A549 (cell line): ENCODE data around the gene DYNLRB1. TPM values are rescaled to one million over a fixed set of nuclear protein-coding genes. Genes with fewer than 3 reads are reported as not detected.

Source experiments
- ATAC-seq, 2 experiments: fragments of 200-7000 bp in 1 of 2; fragments of >200 bp in 1 of 2; cut with Nextera tagmentation in 1 of 2; cut with Tn5 transposase in 1 of 2; 3 replicates each; pipeline versions ENCODE4 v1.8.0 to v1.9.1; 2018 to 2020; ENCODE audit warnings: mild to moderate bottlenecking in 1 of 2, moderate library complexity in 1 of 2
- CTCF ChIA-PET: fragments of 300-600 bp; sonication (Branson Sonifier 250); formaldehyde crosslinking; extraction: SDS; loops from one replicate; lab custom pipeline; 2021; ENCODE audit warnings: antibody characterized with exemption, inconsistent platforms; lab: Yijun Ruan, JAX
- POLR2A ChIA-PET: fragments of 350-600 bp; formaldehyde crosslinking; extraction: SDS; loops from one replicate; lab custom pipeline; 2021; ENCODE audit warnings: antibody characterized with exemption, inconsistent platforms; lab: Yijun Ruan, JAX
- DNase-seq, 2 experiments: peaks; one replicate each; pipeline versions ENCODE4 v3.0.0 to v3.0.0-alpha.2; 2011 to 2016; ENCODE audit warnings: low read depth in 1 of 2, low spot score in 1 of 2
- FAIRE-seq: peaks from 2 replicates; lab custom pipeline; 2011; peaks lifted over from hg19 to GRCh38; lab: Jason Lieb, UNC
- H3K27ac ChIP-seq, 2 experiments: fragments of >200 bp; sonication (Bioruptor Twin); formaldehyde crosslinking; 3 replicates each; pipeline ENCODE4 v1.5.1; 2016 to 2017
- H3K4me1 ChIP-seq: fragments of >200 bp; sonication (Bioruptor Twin); formaldehyde crosslinking; 3 replicates; pipeline ENCODE4 v1.6.1; 2016
- H3K4me2 ChIP-seq: fragments of >200 bp; sonication (Bioruptor Twin); formaldehyde crosslinking; 3 replicates; pipeline ENCODE4 v1.6.1; 2016
- H3K4me3 ChIP-seq: fragments of >200 bp; sonication (Bioruptor Twin); formaldehyde crosslinking; 3 replicates; pipeline ENCODE4 v1.5.1; 2016
- H3K9me3 ChIP-seq: fragments of >200 bp; sonication (Bioruptor Twin); formaldehyde crosslinking; 3 replicates; pipeline ENCODE4 v1.6.1; 2016
- CHD2 ChIP-seq: fragments of 150-350 bp; IDR thresholded peaks from 2 replicates; pipeline ENCODE4 v1.6.1; 2014; ENCODE audit warnings: low read length; ENCODE audit not compliant: partially characterized antibody
- CHD4 ChIP-seq: fragments of 200-600 bp; sonication (generic); IDR thresholded peaks from 2 replicates; pipeline ENCODE4 v1.6.1; 2016; ENCODE audit warnings: antibody characterized with exemption, mild to moderate bottlenecking, borderline replicate concordance
- HDAC2 ChIP-seq: fragments of 200-600 bp; sonication (generic); IDR thresholded peaks from 2 replicates; pipeline ENCODE4 v1.6.1; 2016
- HEYL ChIP-seq: fragments of 250-450 bp; sonication (Bioruptor Pico); IDR thresholded peaks from 2 replicates; pipeline ENCODE4 v1.8.0; 2021; ENCODE audit warnings: mild to moderate bottlenecking, moderate library complexity
- HOXA7 ChIP-seq: fragments of 250-450 bp; sonication (Bioruptor Pico); IDR thresholded peaks from 2 replicates; pipeline ENCODE4 v1.5.0; 2020; ENCODE audit warnings: mild to moderate bottlenecking, moderate library complexity
- JUN ChIP-seq, 2 experiments: fragments of >200 bp; sonication (Bioruptor Twin); formaldehyde crosslinking; IDR thresholded peaks; 2 replicates in 1 of 2; 3 replicates in 1 of 2; pipeline ENCODE4 v1.6.1; 2016 to 2017
- KDM1A ChIP-seq: fragments of 200-600 bp; sonication (generic); IDR thresholded peaks from 2 replicates; pipeline ENCODE4 v1.6.1; 2016; ENCODE audit warnings: low read depth, mild to moderate bottlenecking
- KDM5A ChIP-seq: fragments of 200-600 bp; sonication (generic); IDR thresholded peaks from 2 replicates; pipeline ENCODE4 v1.6.1; 2016; ENCODE audit warnings: antibody characterized with exemption, mild to moderate bottlenecking
- NFE2L2 ChIP-seq: fragments of 150-350 bp; conservative IDR thresholded peaks from 2 replicates; pipeline ENCODE4 v1.6.1; 2014; ENCODE audit warnings: low read length
- PHF8 ChIP-seq: fragments of 200-600 bp; sonication (generic); IDR thresholded peaks from 2 replicates; pipeline ENCODE4 v1.6.1; 2016; ENCODE audit warnings: low read depth, mild to moderate bottlenecking, antibody characterized with exemption, moderate library complexity, borderline replicate concordance
- POLR2A ChIP-seq: IDR thresholded peaks from 2 replicates; pipeline ENCODE4 v1.6.1; 2012; ENCODE audit warnings: mild to moderate bottlenecking, low read length
- POLR2AphosphoS2 ChIP-seq: conservative IDR thresholded peaks from 2 replicates; pipeline ENCODE4 v1.6.1; 2012; ENCODE audit warnings: low read length, improper control_type of control experiment, inconsistent platforms
- RAD21 ChIP-seq, 2 experiments: fragments of >200 bp in 1 of 2; sonication (Bioruptor Twin) in 1 of 2; formaldehyde crosslinking in 1 of 2; IDR thresholded peaks in 1 of 2; conservative IDR thresholded peaks in 1 of 2; 2 replicates in 1 of 2; 3 replicates in 1 of 2; pipeline ENCODE4 v1.6.1; 2012 to 2018; ENCODE audit warnings: inconsistent platforms in 1 of 2
- RCOR1 ChIP-seq: fragments of 150-350 bp; IDR thresholded peaks from 2 replicates; pipeline ENCODE4 v1.6.1; 2014; ENCODE audit warnings: antibody characterized with exemption, low read length, low read depth
- TFCP2L1 ChIP-seq: fragments of 250-450 bp; sonication (Bioruptor Pico); IDR thresholded peaks from 2 replicates; pipeline ENCODE4 v1.5.0; 2021; ENCODE audit warnings: mild to moderate bottlenecking
- WGBS: methylation state at CpG from one replicate; pipeline ENCODE4 v1.1.6; 2017; ENCODE audit errors: missing lambda C conversion rate; 5-methylcytosine and 5-hydroxymethylcytosine counted together
- polyA minus RNA-seq: library from RNA; depleted of rRNA, polyadenylated mRNA; stranded (reverse); fragments of >200 nt; gene quantifications from 2 replicates; pipeline ENCODE4 v1.2.3, GENCODE V29; 2011; rRNA and poly(A)+ RNA removed
- polyA plus RNA-seq, 4 experiments: library from polyadenylated mRNA; depleted of rRNA in 3 of 4; stranded (reverse); fragments of >200 nt; fragmentation: RNase III in 1 of 4; extraction: RNeasy Plus Mini Kit Qiagen cat#74134 plus additional on column Dnase treatment in 1 of 4; gene quantifications; 2 replicates in 3 of 4; 3 replicates in 1 of 4; pipeline ENCODE4 v1.2.3, GENCODE V29; 2011 to 2017
- TF ChIP-seq, protein P1 (sequence below): IDR thresholded peaks from 2 replicates; pipeline ENCODE4 v1.6.1; 2012
- TF ChIP-seq, protein P2 (sequence below): fragments of 250-450 bp; sonication (Bioruptor Pico); IDR thresholded peaks from 2 replicates; pipeline ENCODE4 v1.5.0; 2021; ENCODE audit warnings: mild to moderate bottlenecking, moderate library complexity, borderline replicate concordance
- TF ChIP-seq, protein P3 (sequence below): fragments of >200 bp; sonication (Bioruptor Twin); formaldehyde crosslinking; IDR thresholded peaks from 3 replicates; pipeline ENCODE4 v1.6.1; 2016
- TF ChIP-seq, protein P4 (sequence below): IDR thresholded peaks from 2 replicates; pipeline ENCODE4 v1.6.1; 2012; ENCODE audit warnings: low read depth, borderline replicate concordance
- TF ChIP-seq, protein P5 (sequence below): fragments of 250-450 bp; sonication (Bioruptor Pico); IDR thresholded peaks from 2 replicates; pipeline ENCODE4 v1.5.0; 2020; ENCODE audit warnings: low read depth, mild to moderate bottlenecking, moderate library complexity
- TF ChIP-seq, protein P6 (sequence below): fragments of >200 bp; sonication (Bioruptor Twin); formaldehyde crosslinking; IDR thresholded peaks from 3 replicates; pipeline ENCODE4 v1.5.1; 2016

DYNLRB1 gene
- polyA plus RNA-seq (2011; rRNA removed), result 148 and 204 TPM in 2 replicates
- polyA plus RNA-seq (2012; cell fraction: cytosol; rRNA removed), result 235 and 264 TPM in 2 replicates
- polyA plus RNA-seq (2012; cell fraction: nucleus; rRNA removed), result 104 and 152 TPM in 2 replicates
- polyA plus RNA-seq (2017; fragmentation: RNase III; extraction: RNeasy Plus Mini Kit Qiagen cat#74134 plus additional on column Dnase treatment), result 206 to 230 TPM (median 211 TPM) in 3 replicates
- 116 and 177 TPM in 2 replicates for polyA minus RNA-seq

DNA sequence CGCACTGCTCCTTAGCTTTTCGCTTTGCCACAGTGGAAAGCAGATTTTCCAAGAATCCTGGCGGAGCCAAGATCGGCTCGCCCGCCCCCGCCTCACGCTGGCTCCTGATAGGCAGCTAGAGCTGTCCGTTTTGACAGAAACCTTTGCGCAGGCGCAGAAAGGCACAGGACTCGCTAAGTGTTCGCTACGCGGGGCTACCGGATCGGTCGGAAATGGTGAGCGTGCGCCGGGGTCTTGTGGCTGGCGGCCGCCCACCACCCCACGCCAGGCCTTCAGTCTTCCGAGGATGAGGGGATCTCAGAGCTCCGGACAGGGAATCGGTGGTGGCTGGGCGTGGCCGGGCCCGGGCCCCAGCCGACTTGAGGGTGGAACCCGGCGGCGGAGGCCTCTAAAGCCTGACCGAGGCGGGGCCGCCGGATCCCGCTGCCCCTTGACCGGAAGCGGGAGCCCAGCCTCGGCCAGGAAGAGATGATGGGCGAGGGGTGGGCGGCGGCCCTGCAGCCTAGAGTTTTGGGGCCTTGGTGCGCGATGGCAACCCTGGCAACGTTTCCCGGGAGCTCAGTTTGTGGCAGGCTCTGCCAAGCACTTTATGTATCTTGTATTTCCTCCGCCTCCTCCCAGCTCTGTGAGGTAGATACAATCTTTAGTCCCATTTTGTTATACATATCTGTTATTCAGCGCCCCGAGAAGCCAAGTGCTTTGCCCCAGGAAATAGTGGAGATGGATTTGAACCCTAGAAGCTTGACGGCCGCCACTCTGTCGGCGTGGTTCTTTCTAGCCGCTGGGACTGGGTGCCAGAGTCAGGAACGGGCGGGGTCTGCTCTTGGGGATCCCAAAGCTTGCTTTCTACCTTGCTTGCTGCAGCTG is at the start of gene DYNLRB1:
TSS of gene DYNLRB1 (plus strand) at position 176 of the 867 bp plus-strand sequence. CDS start at position 213, 37 bp downstream.
- TF ChIP-seq PHF8 (peak; percentile 85), RAD21 (conservative IDR thresholded peaks at IDR 0.05 in 1 of 2, IDR thresholded peaks at IDR 0.05 in 1 of 2) (no peak), JUN (IDR thresholded peaks at IDR 0.05) (peak; percentile 76 to 88; a peak in 3 of 5 replicates), HOXA7 (CRISPR knock-in tag) (0 out of 2 replicates have a peak, but pooled peaks have one; percentile 65), CHD4 (no peak), POLR2A (peak; percentile 74), HEYL (CRISPR knock-in tag) (no peak), NFE2L2 (no peak), TFCP2L1 (CRISPR knock-in tag) (peak; percentile 12; the same call in 1 of the 2 replicates), KDM1A (no peak)
- TF ChIP-seq, protein P1, sequence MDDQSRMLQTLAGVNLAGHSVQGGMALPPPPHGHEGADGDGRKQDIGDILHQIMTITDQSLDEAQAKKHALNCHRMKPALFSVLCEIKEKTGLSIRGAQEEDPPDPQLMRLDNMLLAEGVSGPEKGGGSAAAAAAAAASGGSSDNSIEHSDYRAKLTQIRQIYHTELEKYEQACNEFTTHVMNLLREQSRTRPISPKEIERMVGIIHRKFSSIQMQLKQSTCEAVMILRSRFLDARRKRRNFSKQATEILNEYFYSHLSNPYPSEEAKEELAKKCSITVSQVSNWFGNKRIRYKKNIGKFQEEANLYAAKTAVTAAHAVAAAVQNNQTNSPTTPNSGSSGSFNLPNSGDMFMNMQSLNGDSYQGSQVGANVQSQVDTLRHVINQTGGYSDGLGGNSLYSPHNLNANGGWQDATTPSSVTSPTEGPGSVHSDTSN, result peak; percentile 92
- TF ChIP-seq, protein P2, sequence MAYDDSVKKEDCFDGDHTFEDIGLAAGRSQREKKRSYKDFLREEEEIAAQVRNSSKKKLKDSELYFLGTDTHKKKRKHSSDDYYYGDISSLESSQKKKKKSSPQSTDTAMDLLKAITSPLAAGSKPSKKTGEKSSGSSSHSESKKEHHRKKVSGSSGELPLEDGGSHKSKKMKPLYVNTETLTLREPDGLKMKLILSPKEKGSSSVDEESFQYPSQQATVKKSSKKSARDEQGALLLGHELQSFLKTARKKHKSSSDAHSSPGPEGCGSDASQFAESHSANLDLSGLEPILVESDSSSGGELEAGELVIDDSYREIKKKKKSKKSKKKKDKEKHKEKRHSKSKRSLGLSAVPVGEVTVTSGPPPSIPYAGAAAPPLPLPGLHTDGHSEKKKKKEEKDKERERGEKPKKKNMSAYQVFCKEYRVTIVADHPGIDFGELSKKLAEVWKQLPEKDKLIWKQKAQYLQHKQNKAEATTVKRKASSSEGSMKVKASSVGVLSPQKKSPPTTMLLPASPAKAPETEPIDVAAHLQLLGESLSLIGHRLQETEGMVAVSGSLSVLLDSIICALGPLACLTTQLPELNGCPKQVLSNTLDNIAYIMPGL (CRISPR knock-in tag), result peak; percentile 12; the same call in 1 of the 2 replicates
- TF ChIP-seq, protein P3, sequence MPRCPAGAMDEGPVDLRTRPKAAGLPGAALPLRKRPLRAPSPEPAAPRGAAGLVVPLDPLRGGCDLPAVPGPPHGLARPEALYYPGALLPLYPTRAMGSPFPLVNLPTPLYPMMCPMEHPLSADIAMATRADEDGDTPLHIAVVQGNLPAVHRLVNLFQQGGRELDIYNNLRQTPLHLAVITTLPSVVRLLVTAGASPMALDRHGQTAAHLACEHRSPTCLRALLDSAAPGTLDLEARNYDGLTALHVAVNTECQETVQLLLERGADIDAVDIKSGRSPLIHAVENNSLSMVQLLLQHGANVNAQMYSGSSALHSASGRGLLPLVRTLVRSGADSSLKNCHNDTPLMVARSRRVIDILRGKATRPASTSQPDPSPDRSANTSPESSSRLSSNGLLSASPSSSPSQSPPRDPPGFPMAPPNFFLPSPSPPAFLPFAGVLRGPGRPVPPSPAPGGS, result peak; percentile 80
- peak within 1 kb of the TSS; percentile 91 for H3K4me2 ChIP-seq
- 1% methylated on average over 23 of the region's 59 CpGs for WGBS
- FAIRE-seq (no peak), DNase-seq (peak; percentile 93 to 96), ATAC-seq (peak; percentile 93 to 96)
- ChIA-PET POLR2A (interaction anchor here (0.5 to 2.2 kb wide), 13 partner anchors 9 to 440 kb away, joined by 3 to 12 read pairs (median 3); partner anchors contain the start of genes AHCY, ITCH and PIGU), CTCF (interaction anchor here (0.8 to 6.2 kb wide), 11 partner anchors 11 to 326 kb away, joined by 3 to 52 read pairs (median 4); partner anchors contain the start of gene MAP1LC3A)
- H3K4me1 ChIP-seq, result peaks cover 24% of the 10 kb centered on the region
- H3K27ac ChIP-seq, result peak within 1 kb of the TSS; percentile 95 to 96
- peak within 1 kb of the TSS; percentile 80 for H3K4me3 ChIP-seq
- H3K9me3 ChIP-seq, result no peaks in the 10 kb centered on the region

DNA sequence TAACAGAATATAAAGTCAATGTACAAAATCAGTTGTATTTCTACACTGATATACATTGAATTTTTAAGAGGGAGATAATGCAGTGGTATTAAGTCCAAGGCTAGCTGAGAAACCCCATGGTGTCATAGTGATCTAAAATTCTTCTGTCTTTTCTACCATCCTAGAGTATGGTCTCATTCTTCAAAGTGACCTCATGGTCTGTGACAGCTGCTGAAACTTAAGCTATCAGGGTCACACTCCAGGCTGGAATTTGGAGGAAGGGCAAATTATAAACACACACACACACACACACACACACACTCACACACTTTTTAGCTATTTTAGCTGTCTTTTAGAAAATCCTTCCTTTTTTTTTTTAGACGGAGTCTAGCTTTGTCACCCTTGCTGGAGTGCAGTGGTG is 47.3 kb upstream of the DYNLRB1 start:
- no peak overlapping the region for H3K4me2 ChIP-seq
- no peaks in the 10 kb centered on the region for H3K9me3 ChIP-seq
- no peak overlapping the region for H3K27ac ChIP-seq
- DNase-seq (no peak), ATAC-seq (no peak), FAIRE-seq (no peak)
- H3K4me3 ChIP-seq, result no peak overlapping the region
- ChIA-PET POLR2A (no interaction called here), CTCF (interaction anchor here (3.4 kb wide), 1 partner anchor 156 kb away, joined by 34 read pairs; no protein-coding TSS in a partner anchor)
- H3K4me1 ChIP-seq, result peaks cover 14% of the 10 kb centered on the region
- WGBS, result 87% methylated on average over 1 of the region's 1 CpG
- TF ChIP-seq HDAC2, result no peak
- TF ChIP-seq JUN (IDR thresholded peaks at IDR 0.05), result no peak
- TF ChIP-seq, protein P4, sequence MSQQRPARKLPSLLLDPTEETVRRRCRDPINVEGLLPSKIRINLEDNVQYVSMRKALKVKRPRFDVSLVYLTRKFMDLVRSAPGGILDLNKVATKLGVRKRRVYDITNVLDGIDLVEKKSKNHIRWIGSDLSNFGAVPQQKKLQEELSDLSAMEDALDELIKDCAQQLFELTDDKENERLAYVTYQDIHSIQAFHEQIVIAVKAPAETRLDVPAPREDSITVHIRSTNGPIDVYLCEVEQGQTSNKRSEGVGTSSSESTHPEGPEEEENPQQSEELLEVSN, result no peak
- TF ChIP-seq CHD2, result no peak
- no peak for TF ChIP-seq KDM5A
- no peak for TF ChIP-seq POLR2AphosphoS2
- TF ChIP-seq RCOR1, result no peak
- TF ChIP-seq, protein P5, sequence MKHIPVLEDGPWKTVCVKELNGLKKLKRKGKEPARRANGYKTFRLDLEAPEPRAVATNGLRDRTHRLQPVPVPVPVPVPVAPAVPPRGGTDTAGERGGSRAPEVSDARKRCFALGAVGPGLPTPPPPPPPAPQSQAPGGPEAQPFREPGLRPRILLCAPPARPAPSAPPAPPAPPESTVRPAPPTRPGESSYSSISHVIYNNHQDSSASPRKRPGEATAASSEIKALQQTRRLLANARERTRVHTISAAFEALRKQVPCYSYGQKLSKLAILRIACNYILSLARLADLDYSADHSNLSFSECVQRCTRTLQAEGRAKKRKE, result no peak
- TF ChIP-seq, protein P6, sequence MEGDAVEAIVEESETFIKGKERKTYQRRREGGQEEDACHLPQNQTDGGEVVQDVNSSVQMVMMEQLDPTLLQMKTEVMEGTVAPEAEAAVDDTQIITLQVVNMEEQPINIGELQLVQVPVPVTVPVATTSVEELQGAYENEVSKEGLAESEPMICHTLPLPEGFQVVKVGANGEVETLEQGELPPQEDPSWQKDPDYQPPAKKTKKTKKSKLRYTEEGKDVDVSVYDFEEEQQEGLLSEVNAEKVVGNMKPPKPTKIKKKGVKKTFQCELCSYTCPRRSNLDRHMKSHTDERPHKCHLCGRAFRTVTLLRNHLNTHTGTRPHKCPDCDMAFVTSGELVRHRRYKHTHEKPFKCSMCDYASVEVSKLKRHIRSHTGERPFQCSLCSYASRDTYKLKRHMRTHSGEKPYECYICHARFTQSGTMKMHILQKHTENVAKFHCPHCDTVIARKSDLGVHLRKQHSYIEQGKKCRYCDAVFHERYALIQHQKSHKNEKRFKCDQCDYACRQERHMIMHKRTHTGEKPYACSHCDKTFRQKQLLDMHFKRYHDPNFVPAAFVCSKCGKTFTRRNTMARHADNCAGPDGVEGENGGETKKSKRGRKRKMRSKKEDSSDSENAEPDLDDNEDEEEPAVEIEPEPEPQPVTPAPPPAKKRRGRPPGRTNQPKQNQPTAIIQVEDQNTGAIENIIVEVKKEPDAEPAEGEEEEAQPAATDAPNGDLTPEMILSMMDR, result no peak
